GM21528 (cell line): ENCODE measurements around the gene ANAPC10.
"Not testable (repeated sequence)": the region's sequence is repeated elsewhere in the genome, so short reads cannot be mapped to it uniquely, and the experiment has no call there.

Experiments
- ATAC-seq: cut with Tn5 transposase; IDR thresholded peaks from one replicate; pipeline ENCODE4 v1.9.1; 2021; ENCODE audit warnings: mild to moderate bottlenecking, moderate library complexity; ENCODE audit not compliant: unreplicated experiment, low FRiP score

Gene ANAPC10, protein sequence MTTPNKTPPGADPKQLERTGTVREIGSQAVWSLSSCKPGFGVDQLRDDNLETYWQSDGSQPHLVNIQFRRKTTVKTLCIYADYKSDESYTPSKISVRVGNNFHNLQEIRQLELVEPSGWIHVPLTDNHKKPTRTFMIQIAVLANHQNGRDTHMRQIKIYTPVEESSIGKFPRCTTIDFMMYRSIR

DNA sequence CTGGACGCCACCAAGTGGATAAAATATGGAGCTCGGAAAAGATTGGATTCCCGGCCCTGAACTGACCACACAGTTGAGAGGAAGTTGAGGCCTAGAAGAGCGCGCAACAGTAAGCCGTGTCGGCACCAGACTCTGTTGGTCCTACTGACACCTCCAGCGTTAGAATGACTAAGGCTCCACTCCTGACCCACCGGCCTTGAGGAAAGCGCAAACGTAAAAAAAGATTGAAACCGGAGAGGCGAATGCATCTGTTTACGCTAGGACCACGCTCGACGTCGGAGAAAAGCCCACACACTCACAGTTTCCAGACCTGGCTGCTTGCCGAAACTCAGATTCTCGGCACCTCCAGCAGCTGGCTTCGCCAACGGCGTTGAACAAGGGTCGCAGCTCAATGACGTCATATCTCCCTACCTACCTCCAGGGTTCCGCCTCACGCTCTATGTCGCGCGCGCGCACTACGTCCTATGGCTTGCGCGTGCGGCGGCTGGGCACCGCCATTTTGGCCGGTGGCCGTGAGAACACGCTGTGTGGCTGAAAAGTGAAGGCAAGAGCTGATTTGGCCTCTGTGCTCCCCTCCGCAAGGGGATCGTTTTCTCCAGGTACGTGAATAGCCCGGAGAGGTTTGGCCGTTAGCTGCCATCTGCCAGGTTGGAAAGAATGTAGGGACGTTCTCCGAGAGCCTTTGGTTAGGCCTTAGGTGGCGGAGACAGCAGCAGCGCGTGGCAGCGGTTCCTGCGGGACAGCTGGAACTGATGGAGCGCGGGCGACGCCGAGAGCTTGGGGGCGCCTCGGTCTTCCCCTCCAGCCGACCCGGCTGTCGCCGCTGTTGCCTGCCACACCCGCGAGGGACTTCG is at the start of gene ANAPC10, which contains the start of gene ABCE1:
ANAPC10 (minus strand) TSS at position 376 of the 854 bp plus-strand sequence. CDS start 2,097 bp downstream, outside the sequence.
ABCE1 (plus strand) TSS at position 491 of the 854 bp plus-strand sequence. CDS start 6,102 bp downstream, outside the sequence.
- ATAC-seq: peak; percentile 87

GRCh38 chr4:145136219-145136618 is 38.2 kb upstream of the ANAPC10 start:
- not testable (repeated sequence) for ATAC-seq

DNA sequence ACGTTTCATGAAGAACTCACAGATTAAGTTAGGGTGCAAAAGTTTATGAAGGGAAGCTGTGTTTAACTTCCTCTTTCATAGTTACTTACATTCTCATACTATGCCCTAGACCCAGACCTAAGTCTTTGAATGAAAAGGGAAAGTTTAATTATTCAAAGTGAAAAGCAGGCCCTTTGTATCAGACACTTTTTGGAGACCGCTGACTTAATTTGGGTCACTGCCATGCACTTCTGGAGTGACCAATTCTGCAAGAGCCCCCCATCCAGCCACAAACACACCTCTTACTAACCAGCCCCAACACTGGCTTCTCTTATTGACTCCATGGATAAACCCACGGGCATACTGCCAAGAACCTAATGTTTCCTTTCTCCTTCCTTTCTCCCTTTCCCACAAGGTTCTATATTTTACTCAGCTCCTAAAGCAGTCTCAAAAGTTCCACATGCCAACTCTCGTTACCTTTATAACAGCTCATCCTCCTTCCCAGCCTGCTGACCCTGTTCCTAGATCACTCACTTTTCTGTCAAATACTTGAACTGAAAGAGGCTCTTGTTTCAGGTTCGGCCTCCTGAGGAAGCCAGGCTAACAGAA is 34.6 kb upstream of the ANAPC10 start:
- peak; percentile 82 for ATAC-seq

GRCh38 chr4:145131848-145132247 is 33.9 kb upstream of the ANAPC10 start:
- ATAC-seq: no peak

GRCh38 chr4:145130788-145131399 is 32.9 kb upstream of the ANAPC10 start:
- ATAC-seq: no peak

GRCh38 chr4:145130130-145130529 is 32.1 kb upstream of the ANAPC10 start:
- ATAC-seq: no peak

DNA sequence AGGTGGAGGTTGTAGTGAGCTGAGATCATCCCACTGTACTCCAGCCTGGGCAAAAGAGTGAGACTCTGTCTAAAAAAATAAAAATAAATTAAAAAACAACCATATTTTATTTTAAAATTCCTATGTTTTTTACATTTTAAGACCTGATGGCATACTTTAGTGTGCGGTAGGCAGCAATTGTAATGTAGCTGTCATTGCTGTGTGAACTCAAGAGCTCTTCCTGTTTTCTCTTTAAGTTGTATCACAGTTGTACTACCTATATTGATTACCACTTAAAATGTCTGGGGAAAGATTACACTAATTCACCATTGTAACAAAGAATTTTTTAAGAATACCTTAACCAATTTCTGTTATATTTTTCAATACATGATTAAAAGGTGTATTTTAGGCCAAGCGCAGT is 27.4 kb upstream of the ANAPC10 start:
- ATAC-seq: no peak

DNA sequence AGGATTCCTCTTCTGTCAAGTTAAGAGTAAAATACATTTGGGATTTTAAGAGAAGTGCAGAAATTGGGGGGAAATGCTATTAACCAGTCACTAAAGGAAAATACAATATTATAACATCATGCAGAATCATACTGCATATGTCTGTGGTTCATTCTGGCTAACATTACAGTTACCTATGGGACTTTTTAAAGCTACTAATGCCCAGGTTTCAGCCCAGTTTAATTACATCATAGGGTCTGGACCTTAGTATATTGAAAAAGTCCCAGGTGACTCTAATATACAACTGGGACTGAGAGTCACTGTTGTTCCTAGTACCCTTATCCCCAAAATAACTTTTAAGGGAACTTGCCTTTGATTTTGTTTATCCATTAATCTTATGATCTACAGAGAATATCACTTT is 10.1 kb upstream of the ANAPC10 start:
- no peak for ATAC-seq

DNA sequence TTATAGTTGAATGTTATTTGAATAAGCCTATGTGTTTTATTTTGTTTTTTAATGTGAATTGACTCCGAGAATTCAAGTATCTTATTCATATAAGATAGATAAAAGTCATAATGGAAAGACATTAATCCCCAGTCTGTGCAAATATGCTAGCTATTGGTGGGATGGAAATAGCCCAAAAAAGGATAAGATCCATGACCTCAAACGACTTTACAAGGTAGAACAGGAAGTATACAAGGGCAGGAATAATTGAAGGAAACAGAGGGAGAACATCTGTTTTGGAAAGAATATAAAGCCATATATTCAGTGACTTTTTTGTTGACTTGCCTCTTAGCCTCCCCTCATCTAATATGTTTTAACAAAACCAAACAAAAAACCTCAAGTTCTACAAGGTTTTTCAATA is 9.1 kb upstream of the ANAPC10 start:
- ATAC-seq: no peak

- no peak for ATAC-seq
Observed at GRCh38 chr4:145103496-145103895, 5.5 kb upstream of the ANAPC10 start.

GRCh38 chr4:145102619-145103018 is 4.6 kb upstream of the ANAPC10 start:
- ATAC-seq: no peak

- no peak for ATAC-seq
Observed at GRCh38 chr4:145101091-145101490, 3.1 kb upstream of the ANAPC10 start.

DNA sequence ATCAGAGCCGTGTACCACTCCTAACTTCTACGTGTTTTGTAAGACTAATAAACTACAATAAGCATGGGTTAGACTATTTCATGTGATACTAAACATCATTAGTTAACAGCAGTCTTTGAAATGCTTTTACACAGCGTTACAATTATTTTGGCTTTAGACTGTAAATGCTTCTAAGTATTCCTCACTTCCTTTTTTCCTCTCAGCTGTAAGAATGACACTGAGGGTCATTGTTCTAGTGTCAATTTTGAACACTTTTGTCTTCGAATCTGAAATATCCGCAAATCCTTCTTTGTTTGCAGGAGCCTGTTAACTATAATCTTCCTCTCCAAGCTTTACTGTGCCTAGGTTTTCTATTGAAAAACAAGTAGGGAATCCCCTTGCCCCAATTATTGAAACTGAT is 1.7 kb upstream of the ANAPC10 start:
- ATAC-seq: no peak

GRCh38 chr4:145098675-145099037 is 660 bp upstream of the ANAPC10 start:
- peak; percentile 13 for ATAC-seq

GRCh38 chr4:145097331-145097820 is 620 bp downstream of the ANAPC10 start:
- ATAC-seq: peak; percentile 3

GRCh38 chr4:145093638-145094037 is 4.4 kb downstream of the ANAPC10 start:
- ATAC-seq: no peak

DNA sequence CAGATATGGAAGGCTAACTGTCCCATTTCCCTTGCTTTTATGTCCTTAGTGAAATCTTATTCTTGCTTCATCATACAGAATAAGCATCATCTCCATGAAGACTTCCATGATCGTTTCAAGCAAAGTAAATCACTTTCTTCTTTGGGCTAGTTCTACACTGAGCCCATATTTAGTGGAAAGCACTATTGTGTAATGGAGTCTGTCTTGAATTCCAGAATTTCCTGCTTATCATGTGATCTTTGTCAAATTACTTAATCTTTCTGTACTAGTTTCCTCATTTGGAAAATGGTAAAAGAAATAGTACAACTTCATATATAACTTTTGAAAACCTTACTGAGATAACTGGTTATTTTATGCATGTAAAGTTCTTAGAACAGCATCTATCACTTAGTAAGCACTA is 7.6 kb downstream of the ANAPC10 start:
- ATAC-seq: no peak

DNA sequence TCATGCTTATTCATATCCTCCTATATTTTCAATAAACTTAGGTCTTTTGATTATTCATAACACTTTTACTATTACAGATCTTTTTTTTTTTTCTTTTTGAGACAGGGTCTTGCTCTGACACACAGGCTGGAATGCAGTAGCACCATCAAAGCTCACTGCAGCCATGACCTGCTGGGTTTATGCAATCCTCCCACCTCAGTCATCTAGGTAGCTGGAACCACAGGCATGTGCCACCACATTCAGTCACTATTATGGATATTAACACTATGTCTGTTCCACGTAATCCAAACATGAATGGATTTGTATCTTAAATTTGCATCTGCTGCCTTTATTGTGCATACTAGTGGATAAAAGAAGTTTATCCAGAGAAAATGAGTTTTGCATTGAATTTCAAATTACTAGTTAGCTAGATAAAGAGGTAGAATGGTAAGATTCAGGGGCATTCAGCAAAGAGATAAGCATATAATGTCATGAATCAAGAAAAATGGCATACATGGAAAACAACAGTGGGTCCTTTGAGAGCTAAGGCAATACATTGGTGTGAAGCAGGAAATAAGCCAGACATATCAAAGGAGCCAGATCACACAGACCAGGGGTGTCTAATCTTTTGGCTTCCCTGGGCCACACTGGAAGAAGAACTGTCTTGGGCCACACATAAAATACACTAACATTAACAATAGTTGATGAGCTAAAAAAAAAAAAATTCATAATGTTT is 13.9 kb downstream of the ANAPC10 start:
- ATAC-seq: no peak

GRCh38 chr4:145081756-145082155 is 16.2 kb downstream of the ANAPC10 start:
- ATAC-seq: no peak

DNA sequence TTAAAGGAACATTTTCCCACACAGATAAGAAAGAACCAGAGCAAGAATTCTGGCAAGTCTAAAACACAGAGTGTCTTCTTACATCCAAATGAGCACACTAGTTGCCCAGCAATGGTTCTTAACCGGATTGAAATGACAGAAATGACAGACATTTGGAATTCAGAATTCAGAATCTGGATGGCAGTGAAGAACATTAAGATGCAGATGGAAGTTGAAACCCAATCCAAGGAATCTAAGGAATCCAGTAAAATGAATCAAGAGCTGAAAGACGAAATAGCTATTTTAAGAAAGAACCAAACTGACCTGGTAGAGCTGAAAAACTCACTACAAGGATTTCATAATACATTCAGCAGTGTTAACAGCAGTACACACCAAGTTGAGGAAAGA is 21.5 kb downstream of the ANAPC10 start:
- no peak for ATAC-seq
